AG09319 (cell line): ENCODE measurements around the gene CFAP45.
A peak's percentile ranks its signal among the peaks of the same experiment; 100 is the strongest.

Experiments
- DNase-seq: peaks from one replicate; pipeline ENCODE4 v3.0.0-alpha.2; 2010; ENCODE audit warnings: low read depth; ENCODE audit errors: extremely low read depth
- TF ChIP-seq, protein P1 (sequence below): IDR thresholded peaks from 2 replicates; pipeline ENCODE4 v1.5.1; 2011; ENCODE audit warnings: low read depth, mild to moderate bottlenecking, inconsistent platforms, low read length, moderate library complexity

CFAP45 gene

GRCh38 chr1:159829822-159830465 lies 70.0 kb downstream of the CFAP45 start:
- peak; percentile 4 for DNase-seq

GRCh38 chr1:159829273-159829634 lies 70.7 kb downstream of the CFAP45 start:
- TF ChIP-seq, protein P1, sequence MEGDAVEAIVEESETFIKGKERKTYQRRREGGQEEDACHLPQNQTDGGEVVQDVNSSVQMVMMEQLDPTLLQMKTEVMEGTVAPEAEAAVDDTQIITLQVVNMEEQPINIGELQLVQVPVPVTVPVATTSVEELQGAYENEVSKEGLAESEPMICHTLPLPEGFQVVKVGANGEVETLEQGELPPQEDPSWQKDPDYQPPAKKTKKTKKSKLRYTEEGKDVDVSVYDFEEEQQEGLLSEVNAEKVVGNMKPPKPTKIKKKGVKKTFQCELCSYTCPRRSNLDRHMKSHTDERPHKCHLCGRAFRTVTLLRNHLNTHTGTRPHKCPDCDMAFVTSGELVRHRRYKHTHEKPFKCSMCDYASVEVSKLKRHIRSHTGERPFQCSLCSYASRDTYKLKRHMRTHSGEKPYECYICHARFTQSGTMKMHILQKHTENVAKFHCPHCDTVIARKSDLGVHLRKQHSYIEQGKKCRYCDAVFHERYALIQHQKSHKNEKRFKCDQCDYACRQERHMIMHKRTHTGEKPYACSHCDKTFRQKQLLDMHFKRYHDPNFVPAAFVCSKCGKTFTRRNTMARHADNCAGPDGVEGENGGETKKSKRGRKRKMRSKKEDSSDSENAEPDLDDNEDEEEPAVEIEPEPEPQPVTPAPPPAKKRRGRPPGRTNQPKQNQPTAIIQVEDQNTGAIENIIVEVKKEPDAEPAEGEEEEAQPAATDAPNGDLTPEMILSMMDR: no peak
- no peak for DNase-seq

More at GRCh38 chr1:159829822-159830465, 70.0 kb downstream of the CFAP45 start:
- TF ChIP-seq, protein P1: no peak

- no peak for DNase-seq
- TF ChIP-seq, protein P1: no peak
These were observed 71.2 kb downstream of the CFAP45 start for GRCh38 chr1:159828581-159829272.

- TF ChIP-seq, protein P1: no peak
- DNase-seq: no peak
These were observed 71.8 kb downstream of the CFAP45 start for GRCh38 chr1:159828176-159828575.

DNA sequence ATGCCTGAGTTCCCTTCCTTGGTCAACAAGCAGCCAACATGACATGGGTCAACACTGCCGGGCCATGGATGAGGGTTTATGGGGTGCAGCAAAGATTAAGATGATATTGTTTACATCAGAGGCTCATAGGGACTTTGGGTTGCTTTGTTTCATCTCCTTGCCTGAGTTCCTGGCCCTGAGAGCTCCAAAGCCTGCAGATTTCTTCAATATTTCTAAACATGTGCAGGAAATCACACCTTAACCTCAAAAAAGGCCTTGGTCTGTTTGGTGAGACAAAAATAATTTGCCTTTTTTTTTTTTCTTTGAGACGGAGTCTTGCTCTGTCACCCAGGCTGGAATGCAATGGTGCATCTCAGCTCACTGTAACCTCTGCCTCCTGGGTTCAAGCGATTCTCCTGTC lies 72.4 kb downstream of the CFAP45 start:
- DNase-seq: no peak
- TF ChIP-seq, protein P1: no peak

- TF ChIP-seq, protein P1: no peak
- no peak for DNase-seq
These were observed 72.9 kb downstream of the CFAP45 start for GRCh38 chr1:159827102-159827490.

GRCh38 chr1:159826441-159827101 lies 73.4 kb downstream of the CFAP45 start, which contains the start of gene SLAMF8:
Gene SLAMF8 (plus strand): TSS chr1:159826873. CDS start chr1:159826899, 26 bp downstream.
- DNase-seq: no peak
- TF ChIP-seq, protein P1: no peak
